ENCODE measurements around the gene KRTAP2-4.
"Not testable (repeated sequence)": the region's sequence is repeated elsewhere in the genome, so short reads cannot be mapped to it uniquely, and the experiment has no call there.

DNA sequence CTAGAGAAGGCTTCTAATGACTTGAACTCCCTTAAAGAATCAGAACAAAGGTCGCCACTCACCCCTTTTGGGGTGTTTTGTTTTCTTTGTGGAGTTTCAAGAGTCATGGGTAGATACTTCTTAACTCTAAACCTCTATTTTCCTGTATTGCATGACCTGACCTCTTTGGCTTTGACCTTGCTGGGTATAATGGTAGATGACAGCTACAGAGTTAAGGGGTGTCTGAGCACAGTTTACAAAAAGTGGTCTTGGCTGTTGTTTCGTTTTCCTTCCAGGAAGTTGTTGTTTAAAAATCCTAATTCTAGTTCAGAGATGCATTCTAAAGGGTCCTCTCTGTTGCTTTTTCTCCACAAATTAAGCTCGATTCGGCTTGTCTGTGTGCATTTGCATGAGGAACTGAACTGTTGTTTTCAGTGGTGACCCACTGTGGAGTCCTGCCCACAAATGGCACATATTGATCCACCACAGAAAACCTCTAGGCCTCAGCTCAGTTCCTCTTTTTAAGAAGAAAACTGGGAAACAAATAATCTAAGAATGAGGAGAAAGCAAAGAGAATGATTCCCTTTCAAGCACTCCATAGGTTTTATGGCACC lies 23.2 kb upstream of the KRTAP2-4 start:
- TF ChIP-seq SIN3A (IDR thresholded peaks at IDR 0.05; ENCODE audit: borderline replicate concordance, insufficient read depth, low read depth, low read length), result not testable (repeated sequence)
- TF ChIP-seq, protein P1, sequence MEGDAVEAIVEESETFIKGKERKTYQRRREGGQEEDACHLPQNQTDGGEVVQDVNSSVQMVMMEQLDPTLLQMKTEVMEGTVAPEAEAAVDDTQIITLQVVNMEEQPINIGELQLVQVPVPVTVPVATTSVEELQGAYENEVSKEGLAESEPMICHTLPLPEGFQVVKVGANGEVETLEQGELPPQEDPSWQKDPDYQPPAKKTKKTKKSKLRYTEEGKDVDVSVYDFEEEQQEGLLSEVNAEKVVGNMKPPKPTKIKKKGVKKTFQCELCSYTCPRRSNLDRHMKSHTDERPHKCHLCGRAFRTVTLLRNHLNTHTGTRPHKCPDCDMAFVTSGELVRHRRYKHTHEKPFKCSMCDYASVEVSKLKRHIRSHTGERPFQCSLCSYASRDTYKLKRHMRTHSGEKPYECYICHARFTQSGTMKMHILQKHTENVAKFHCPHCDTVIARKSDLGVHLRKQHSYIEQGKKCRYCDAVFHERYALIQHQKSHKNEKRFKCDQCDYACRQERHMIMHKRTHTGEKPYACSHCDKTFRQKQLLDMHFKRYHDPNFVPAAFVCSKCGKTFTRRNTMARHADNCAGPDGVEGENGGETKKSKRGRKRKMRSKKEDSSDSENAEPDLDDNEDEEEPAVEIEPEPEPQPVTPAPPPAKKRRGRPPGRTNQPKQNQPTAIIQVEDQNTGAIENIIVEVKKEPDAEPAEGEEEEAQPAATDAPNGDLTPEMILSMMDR (IDR thresholded peaks at IDR 0.05), result not testable (repeated sequence)
